K562 (cell line): Measurements from ENCODE around the gene HLA-DOB. TPM values are rescaled to one million over a fixed set of nuclear protein-coding genes. Genes with fewer than 3 reads are reported as not detected.

ENCODE experiments used
- CBX3 ChIP-seq, 2 experiments: IDR thresholded peaks; 1 replicate in 1 of 2; 2 replicates in 1 of 2; pipeline ENCODE4 v1.6.1; 2012; ENCODE audit warnings: inconsistent platforms in 2 of 2, low read length in 2 of 2, borderline replicate concordance in 1 of 2, control low read depth in 1 of 2
- FUS ChIP-seq: fragments of 200-400 bp; formaldehyde crosslinking; optimal IDR thresholded peaks from 2 replicates; pipeline ENCODE3; 2017; ENCODE audit warnings: low read depth, low read length
- GMEB1 ChIP-seq: fragments of 250-450 bp; sonication (Bioruptor Pico); IDR thresholded peaks from 2 replicates; pipeline ENCODE4 v1.4.0; 2020; ENCODE audit warnings: mild to moderate bottlenecking
- LCOR ChIP-seq: sonication (generic); formaldehyde crosslinking; IDR thresholded peaks from 2 replicates; pipeline ENCODE4 v1.8.0; 2022; ENCODE audit warnings: mild to moderate bottlenecking, missing genetic modification reagents
- PHF8 ChIP-seq: fragments of 200-600 bp; sonication (generic); IDR thresholded peaks from 2 replicates; pipeline ENCODE4 v1.6.1; 2012; ENCODE audit warnings: mixed run types, mild to moderate bottlenecking, inconsistent platforms, low read length, moderate library complexity, borderline replicate concordance
- PTBP1 ChIP-seq: fragments of 200-400 bp; formaldehyde crosslinking; IDR thresholded peaks from 2 replicates; pipeline ENCODE4 v1.6.1; 2017; ENCODE audit warnings: low read depth, low read length
- RFX1 ChIP-seq: fragments of 450-650 bp; IDR thresholded peaks from 2 replicates; pipeline ENCODE4 v1.6.1; 2016; ENCODE audit warnings: mild to moderate bottlenecking, moderate library complexity
- ZNF707 ChIP-seq: fragments of 250-450 bp; sonication (Bioruptor Pico); conservative IDR thresholded peaks from 2 replicates; pipeline ENCODE4 v1.8.0; 2022; ENCODE audit warnings: inconsistent platforms, mild to moderate bottlenecking, moderate library complexity
- ZNF778 ChIP-seq: fragments of 450-650 bp; formaldehyde crosslinking; IDR thresholded peaks from 2 replicates; pipeline ENCODE4 v1.4.0; 2020; ENCODE audit warnings: mild to moderate bottlenecking, moderate library complexity
- polyA plus RNA-seq, 8 experiments: library from polyadenylated mRNA; depleted of rRNA in 4 of 8; stranded (reverse) in 5 of 8; unstranded in 3 of 8; fragments of >200 nt; fragmentation: Nextera tagmentation in 2 of 8; fragmentation: Illumina TruSeq in 1 of 8; extraction: Ambion mirVana in 2 of 8; extraction: Trizol in 1 of 8; gene quantifications; 2 replicates each; pipeline versions ENCODE4 v1.2.1 to v1.2.3, GENCODE V29; 2011 to 2014; ENCODE audit warnings: inconsistent platforms in 1 of 8, missing spikeins in 1 of 8
- total RNA-seq, 7 experiments: library from RNA; depleted of rRNA in 6 of 7; stranded (reverse); fragments of >200 nt in 6 of 7; fragmentation: Illumina TruSeq in 2 of 7; extraction: Trizol in 2 of 7; gene quantifications; 2 replicates each; pipeline versions ENCODE4 v1.2.1 to v1.2.3, GENCODE V29; 2011 to 2021; ENCODE audit warnings: low replicate concordance in 1 of 7

The HLA-DOB gene
- total and polyA plus RNA-seq, 9 of the 15 experiments (the other 6 are each of a cell fraction or from before 2014, with no cell fraction given) = 1.2 to 4.0 (median 2.5) TPM

- TF ChIP-seq GMEB1 (CRISPR knock-in tag) (no peak), FUS (no peak), PTBP1 (no peak), CBX3 (IDR thresholded peaks at IDR 0.05; ENCODE audit: borderline replicate concordance in 1 of 2, low read length in 2 of 2) (no peak), LCOR (CRISPR knock-in tag) (no peak), ZNF778 (no peak), PHF8 (no peak), RFX1 (no peak), ZNF707 (CRISPR knock-in tag) (no peak)
- TF ChIP-seq, all 486 proteins: peak for 19
Measured at GRCh38 chr6:32796848-32797776, 19.7 kb downstream of the HLA-DOB start (continued).
